GM21528 (cell line): ENCODE data around the gene SH3GLB2.

Experiments
- ATAC-seq: cut with Tn5 transposase; IDR thresholded peaks from one replicate; pipeline ENCODE4 v1.9.1; 2021; ENCODE audit warnings: mild to moderate bottlenecking, moderate library complexity; ENCODE audit not compliant: unreplicated experiment, low FRiP score

SH3GLB2 gene

DNA sequence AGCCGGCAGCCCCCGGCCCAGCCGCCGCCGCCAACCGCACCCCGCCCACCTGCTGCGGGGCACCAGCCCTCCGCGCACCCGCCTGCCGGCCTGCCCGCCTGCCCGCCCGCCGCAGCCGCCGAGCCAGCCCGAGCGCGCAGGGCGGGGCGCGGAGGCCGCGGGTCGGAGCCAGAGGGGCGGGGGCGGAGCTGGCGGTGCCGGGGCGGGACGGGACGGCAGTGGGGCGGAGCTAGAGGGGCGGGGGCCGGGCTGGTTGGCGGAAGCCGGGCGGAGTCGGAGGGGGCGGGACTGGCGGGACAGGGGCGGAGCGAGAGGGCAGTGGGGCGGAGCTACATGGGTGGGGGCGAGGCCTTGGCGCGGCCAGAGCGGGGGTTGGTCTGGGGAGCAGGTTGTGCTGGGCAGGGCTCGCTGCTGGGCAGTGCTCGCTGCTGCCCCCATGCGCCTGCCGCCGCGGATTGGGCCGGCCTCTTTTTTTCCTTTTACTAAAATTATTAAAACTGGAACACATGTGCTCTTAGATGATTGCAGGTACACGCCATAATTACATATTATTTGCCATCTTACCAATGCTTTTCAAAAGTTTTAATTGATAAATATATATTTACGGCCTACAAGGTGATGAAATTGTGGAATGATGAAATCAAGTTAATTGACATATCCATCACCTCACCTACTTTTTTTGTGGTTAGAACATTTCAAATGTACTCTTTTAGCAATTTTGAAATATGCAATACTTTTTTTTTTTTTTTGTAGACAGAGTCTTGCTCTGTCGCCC lies at the start of gene SH3GLB2:
SH3GLB2 (minus strand) TSS at position 140 of the 775 bp plus-strand sequence. CDS start 177 bp downstream, outside the sequence.
- peak; percentile 59 for ATAC-seq

DNA sequence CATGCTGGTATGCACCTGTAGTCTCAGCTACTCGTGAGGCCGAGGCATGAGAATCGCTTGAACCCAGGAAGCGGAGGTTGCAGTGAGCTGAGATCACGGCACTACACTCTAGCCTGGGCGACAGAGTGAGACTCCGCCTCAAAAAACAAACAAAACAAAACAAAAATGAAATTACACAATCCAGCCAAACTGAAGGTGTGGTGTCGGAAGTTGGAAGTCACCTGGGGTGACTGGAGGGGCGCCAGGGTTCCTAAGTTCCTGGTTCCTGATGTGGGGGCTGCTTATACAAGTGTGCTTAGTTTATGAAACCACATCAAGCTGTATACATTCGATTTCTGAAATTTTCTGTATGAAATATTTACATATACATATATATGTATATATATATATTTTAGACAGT lies 49.1 kb upstream of the SH3GLB2 start:
- no peak for ATAC-seq

GRCh38 chr9:129076640-129077037 lies 48.5 kb upstream of the SH3GLB2 start:
- ATAC-seq, result no peak

DNA sequence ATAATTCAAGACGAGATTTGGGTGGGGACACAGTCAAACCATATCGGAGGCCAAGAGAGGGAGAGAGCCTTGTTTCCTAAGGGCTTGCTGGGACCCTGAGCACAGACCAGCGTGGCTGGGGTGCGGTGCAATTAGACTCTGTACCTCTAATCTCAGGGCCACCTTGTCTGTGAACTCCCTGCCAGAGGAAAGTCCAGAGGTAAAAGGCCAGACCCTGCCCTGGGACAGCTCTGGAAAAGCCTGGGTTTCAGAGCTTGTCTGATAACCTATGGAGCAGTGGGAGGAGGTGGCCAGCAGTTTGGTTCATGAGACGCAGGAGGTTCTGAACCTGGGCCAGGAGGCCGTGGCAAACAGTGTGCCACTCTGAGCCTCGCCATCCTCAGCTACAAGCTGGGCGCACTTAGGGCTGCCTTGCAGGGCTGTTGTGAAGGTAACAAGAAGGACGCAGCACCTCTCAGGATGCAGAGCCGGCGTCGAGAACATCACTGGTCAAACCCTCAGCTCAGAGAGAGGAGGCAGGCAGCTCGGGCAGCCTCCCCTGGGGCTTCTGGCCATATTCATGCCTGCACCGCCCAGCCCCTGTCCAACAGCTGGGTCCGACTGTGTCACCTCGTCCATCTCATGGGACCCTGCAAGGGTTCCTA lies 48.0 kb upstream of the SH3GLB2 start:
- ATAC-seq, result no peak

- ATAC-seq, result no peak
Observed at GRCh38 chr9:129074106-129074505, 46.0 kb upstream of the SH3GLB2 start.

GRCh38 chr9:129073404-129073803 lies 45.3 kb upstream of the SH3GLB2 start:
- ATAC-seq, result no peak

- no peak for ATAC-seq
Observed at GRCh38 chr9:129072171-129072570, 44.0 kb upstream of the SH3GLB2 start.

- ATAC-seq, result no peak
Observed at GRCh38 chr9:129071526-129072126, 43.5 kb upstream of the SH3GLB2 start.

- no peak for ATAC-seq
Observed at GRCh38 chr9:129070696-129071525, 42.8 kb upstream of the SH3GLB2 start.

DNA sequence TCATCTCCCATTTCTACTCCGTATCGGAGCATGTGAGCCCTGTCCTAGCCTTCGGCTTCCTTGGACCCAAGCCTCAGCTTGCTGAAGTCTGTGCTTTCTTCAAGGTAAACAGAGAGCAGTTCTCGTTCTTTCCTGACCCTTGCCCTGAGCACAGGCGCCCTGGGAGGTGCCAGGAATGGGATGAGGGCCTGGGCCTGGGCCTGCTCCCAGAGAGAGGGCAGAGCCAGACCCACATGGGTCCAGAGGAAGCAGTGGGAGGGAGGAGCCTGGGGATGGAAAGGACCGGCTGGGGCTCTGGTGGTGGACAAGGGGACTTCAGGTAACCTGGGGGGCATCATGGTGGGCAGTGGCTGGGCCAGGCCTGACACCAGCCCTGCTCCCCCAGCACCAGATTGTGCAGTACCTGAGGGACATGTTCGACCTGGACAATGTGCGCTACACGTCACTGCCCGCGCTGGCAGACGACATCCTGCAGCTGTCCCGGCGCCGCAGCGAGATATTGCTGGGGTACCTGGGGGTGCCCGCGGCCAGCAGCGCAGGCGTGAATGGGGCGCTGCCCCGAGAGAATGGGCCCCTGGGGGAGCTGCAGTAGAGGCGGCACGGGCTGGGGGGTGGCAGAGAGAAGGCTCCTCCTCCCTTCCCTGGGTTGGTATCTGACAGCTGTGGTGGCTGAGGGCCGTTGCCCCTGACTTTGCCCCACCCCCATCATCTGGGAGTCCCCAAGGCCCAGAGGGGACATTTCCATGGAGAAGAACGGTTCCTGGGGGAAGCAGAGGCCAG lies 41.9 kb upstream of the SH3GLB2 start:
- no peak for ATAC-seq

DNA sequence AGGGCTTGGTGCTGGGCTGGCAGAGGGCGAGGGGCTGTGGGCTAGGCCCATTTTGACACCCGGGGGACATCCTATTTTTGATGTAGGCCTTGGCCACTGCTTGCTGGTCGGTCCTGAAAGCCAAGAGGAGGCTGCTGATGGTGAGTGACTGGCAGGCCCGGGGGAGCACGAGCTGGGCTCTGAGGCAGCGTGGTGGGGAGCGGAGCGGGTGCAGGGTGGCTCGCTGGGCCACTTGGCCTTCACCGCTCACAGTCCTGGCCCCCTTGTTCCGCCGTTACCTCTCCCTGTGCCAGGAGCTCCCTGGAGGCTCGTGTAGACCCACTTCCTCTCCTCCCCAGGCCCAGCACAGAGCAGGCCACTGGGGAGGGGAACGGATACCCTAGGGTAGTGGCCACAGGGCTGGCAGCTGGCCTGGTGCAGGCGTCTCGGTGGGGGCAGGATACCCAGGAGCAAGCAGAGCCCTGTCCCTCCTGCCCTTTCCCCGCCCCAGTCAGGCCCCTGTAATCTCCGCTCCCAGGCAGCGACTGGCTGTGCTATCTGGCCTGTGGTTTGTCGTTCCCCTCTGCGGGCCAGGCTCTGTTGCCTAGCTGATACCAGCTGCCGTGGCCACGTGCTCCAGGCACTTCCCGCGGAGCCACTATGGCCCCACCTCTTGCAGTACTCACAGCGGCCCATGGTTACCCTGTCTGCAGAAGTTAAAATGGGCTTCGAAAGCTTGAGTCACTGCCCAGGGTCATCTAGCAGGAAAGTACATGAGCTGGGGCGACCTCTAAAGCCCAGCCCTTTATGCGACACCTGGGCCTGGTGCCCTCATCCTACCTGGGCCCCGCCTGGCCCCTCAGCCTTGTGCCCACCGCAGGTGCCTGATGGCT lies 41.1 kb upstream of the SH3GLB2 start:
- ATAC-seq, result no peak

DNA sequence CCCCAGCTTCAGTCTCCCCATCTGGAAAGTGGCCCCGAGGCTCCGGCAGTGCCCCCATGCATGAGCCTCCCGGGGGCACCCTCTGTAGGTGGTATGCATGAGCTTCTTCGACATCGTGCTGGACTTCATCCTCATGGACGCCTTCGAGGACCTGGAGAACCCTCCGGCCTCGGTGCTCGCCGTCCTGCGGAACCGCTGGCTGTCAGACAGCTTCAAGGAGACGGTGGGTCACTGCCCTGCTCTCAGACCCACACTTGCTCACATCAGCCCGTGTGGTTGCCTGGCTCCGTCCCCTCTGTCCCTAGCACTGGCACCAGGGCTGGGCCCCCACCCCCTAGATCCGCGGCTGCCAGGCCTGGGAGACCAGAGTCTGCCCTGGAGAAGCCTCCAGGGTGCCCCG lies 40.0 kb upstream of the SH3GLB2 start:
- no peak for ATAC-seq

DNA sequence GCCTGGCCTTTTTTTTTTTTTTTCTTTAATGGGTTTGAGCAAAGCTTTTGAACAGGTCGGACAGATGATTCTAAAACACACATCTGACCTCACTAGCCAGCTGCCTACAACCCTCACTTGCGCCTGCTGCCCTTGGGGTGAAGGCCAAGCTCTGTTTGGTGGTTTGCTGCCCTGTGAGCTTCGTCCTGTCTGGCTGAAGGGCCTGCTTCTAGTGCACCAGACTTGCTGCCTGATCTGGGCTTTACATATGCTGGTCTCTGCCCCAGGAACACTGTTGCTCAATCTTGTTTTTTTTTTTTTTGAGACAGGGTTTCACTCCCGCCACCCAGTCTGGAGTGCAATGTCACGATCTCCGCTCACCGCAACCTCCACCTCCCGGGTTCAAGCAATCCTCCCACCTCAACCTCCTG lies 36.4 kb upstream of the SH3GLB2 start:
- ATAC-seq, result no peak

- ATAC-seq, result no peak
Observed at GRCh38 chr9:129063061-129063460, 34.9 kb upstream of the SH3GLB2 start.

- ATAC-seq, result no peak
Observed at GRCh38 chr9:129060991-129061390, 32.9 kb upstream of the SH3GLB2 start.

- ATAC-seq, result no peak
Observed at GRCh38 chr9:129059796-129060785, 32.0 kb upstream of the SH3GLB2 start.

GRCh38 chr9:129058965-129059795 lies 31.0 kb upstream of the SH3GLB2 start:
- ATAC-seq, result no peak
